Measurements from ENCODE around the gene C2orf68.

Gene C2orf68

DNA sequence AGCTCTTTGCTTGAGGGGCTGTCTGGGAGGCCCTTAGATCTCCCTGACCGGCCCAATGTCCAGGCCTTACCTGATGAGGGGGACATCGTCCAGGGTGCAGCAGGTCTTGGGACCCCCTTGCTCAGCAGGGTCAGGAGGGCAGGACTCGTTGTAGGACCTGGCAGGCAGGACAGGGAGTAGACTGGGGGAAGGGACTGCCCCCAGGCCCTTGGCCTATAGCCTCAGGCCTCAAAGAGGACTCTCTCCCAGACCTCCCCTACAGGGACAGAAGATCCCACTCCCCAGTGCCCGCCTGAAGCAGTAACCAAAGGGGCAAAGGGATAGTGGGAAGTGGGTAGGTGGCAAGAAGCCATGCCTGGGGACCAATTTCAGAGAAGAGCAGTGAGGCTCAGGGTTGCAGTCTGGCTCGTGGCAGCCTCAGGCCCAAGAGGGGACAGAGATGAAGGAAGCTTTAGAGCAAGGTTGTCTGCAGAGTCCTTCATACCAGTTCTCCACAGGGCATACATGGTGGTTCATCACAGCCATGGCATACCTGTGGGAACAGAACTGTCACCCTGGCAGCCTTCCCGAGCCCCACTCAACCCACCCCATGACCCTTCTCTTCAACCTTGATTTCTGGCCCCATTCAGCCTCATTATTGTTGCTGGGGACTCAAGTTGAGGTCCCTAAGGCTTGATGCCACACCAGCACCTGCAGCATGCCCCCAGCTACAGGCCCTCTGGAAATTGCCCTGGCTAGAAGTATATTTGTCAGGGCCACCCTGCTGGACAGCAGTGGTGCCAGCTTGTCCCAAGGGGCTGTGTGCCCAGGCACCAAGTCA, 10.7 kb downstream of the C2orf68 start:
- no peak for TF ChIP-seq Cebpa-rat (IDR thresholded peaks at IDR 0.05)
- Histone ChIP-seq H3K27me3 (no peaks in the 10 kb centered on the region), H3K4me2 (peak overlapping the region; percentile 97), H3K4me3 (peak overlapping the region; percentile 81), H4K20me1 (peaks cover 50% of the 10 kb centered on the region; the same call in 1 of the 2 replicates), H3K36me3 (peaks cover 44% of the 10 kb centered on the region), H3K4me1 (peaks cover 42% of the 10 kb centered on the region), H3K9ac (0 out of 2 replicates have a peak overlapping the region, but pooled peaks have one; percentile 82), H3K27ac (no peak overlapping the region), H3K9me3 (no peaks in the 10 kb centered on the region)

DNA sequence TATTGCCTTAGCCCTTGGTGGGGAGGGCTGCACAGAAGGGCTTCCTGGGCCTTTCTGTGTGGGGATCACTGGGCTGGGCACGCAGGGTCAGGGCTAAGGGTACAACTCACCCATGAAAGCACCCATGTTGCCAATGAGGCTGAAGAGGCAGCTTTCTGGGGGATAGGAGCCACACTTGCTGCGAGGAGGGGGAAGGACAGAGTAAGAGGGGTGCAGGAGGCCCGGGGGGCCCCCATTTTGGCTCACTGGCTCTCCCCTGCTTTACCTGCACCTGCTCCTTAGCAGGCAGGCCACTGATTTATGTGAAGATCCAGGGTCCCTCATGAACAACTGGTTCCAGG, 11.7 kb downstream of the C2orf68 start:
- Histone ChIP-seq H3K4me2 (no peak overlapping the region), H3K36me3 (peaks cover 44% of the 10 kb centered on the region), H3K4me1 (peaks cover 44% of the 10 kb centered on the region), H3K4me3 (no peak overlapping the region), H3K9ac (no peak overlapping the region), H3K9me3 (no peaks in the 10 kb centered on the region), H4K20me1 (peaks cover 45% of the 10 kb centered on the region; the same call in 1 of the 2 replicates), H3K27ac (no peak overlapping the region), H3K27me3 (no peaks in the 10 kb centered on the region)
- TF ChIP-seq Cebpa-rat (IDR thresholded peaks at IDR 0.05) = no peak

DNA sequence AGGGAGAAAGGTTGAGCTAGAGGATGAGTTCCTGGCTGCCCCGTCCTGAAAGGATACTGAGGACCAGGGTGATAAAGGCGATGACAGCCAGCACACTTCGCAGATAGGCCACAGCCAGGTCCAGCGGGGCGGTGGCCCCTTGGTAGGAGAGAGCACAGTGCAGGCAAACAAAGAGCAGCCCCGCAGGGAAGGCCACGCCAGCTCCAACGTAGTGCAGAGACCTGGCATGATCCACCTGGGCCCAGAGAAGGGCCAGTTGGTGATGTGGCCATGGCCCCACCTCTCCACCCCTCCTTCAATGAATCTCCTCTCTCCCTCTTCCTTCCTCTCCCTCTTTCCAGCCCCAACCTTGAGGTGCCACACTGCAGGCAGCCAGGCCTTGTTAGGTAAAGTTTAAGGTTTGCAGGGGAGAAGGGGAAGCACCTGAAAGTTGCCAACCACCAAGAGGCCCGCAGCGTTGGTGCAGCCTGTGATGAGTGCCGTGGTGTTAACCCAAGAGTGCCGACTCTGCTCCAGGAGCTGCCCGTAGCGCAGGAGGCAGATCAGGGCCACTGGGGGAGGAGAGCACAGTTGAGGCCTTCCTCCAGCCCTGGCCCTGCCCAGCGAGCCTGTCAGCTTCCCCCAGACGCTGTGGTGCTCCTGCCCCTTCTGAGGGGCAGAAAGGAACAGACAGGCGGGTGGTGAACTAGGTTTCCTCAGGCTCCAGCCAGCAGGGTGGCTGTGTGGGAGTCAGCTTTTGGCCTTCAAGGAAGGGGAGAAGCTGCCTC, 12.2 kb downstream of the C2orf68 start:
- no peak overlapping the region for H3K27ac ChIP-seq
- peaks cover 44% of the 10 kb centered on the region for H3K36me3 ChIP-seq
- H3K27me3 ChIP-seq = no peaks in the 10 kb centered on the region
- TF ChIP-seq Cebpa-rat (IDR thresholded peaks at IDR 0.05) = no peak
- peaks cover 40% of the 10 kb centered on the region; the same call in 1 of the 2 replicates for H4K20me1 ChIP-seq
- no peaks in the 10 kb centered on the region for H3K9me3 ChIP-seq
- H3K4me3 ChIP-seq = no peak overlapping the region
- H3K4me1 ChIP-seq = peaks cover 45% of the 10 kb centered on the region
- peak overlapping the region; percentile 15; the same call in 1 of the 2 replicates for H3K9ac ChIP-seq
- no peak overlapping the region for H3K4me2 ChIP-seq

DNA sequence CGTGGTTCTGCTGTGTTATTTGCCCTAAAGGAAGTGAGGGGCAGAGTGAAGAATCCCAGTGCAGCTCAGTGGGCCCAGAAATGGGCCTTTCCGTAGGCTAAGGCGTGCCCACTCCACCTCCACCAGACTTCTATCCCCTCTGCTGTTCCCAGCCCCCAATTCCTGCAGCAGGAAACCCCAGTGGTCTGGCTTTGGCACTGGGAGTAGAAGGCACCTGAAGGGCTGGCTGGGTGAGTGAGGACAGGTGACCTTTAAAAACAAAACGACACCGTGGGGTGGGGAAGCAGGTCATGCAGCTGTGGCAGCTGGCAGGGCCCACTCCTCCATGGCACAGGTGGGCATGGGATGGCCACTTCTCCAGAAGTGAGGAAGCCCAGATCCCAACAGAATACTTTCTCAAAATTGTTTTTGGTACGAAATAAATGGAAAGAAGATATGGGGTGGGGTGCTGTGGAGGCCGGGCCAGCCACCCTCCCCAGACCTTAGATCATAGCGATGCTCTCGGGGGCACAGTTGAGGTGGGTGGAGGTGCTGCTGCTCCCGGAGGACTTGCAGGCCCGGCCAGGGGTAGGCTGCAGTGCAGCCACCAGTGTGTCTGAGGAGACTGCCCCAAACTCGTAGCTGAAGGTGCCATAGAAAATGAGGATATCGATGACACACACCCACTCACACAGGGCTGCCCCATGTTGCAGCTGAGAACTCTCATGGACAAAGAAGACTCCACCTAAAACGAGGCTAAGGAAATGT, 13.1 kb downstream of the C2orf68 start:
- H3K9ac ChIP-seq = no peak overlapping the region
- peaks cover 45% of the 10 kb centered on the region for H3K4me1 ChIP-seq
- H4K20me1 ChIP-seq = peaks cover 32% of the 10 kb centered on the region; the same call in 1 of the 2 replicates
- no peaks in the 10 kb centered on the region for H3K27me3 ChIP-seq
- TF ChIP-seq Cebpa-rat (IDR thresholded peaks at IDR 0.05) = no peak
- no peak overlapping the region for H3K4me2 ChIP-seq
- no peaks in the 10 kb centered on the region for H3K9me3 ChIP-seq
- no peak overlapping the region for H3K27ac ChIP-seq
- no peak overlapping the region for H3K4me3 ChIP-seq
- H3K36me3 ChIP-seq = peaks cover 44% of the 10 kb centered on the region

DNA sequence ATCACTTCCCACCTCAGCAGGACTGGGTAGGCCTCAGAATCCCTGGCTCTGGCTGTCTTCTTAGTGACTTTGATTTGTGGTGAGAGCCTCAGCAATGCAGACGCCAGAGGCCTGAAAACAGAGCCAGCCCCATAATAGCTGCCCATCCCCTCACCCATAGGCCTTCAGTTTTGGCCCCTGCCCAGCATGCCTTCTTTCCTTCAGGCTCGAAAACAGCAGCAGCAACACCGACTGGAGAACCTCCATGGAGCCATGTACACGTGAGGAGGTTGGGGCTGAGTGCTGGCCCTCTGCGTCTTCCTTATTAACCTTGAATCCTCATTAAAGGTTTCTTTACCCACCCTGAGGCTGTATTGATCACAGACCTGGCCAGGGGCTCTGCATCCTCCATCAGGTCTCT, 14.6 kb downstream of the C2orf68 start:
- Histone ChIP-seq H3K4me3 (0 out of 2 replicates have a peak overlapping the region, but pooled peaks have one; percentile 95), H3K27ac (no peak overlapping the region), H3K9ac (0 out of 2 replicates have a peak overlapping the region, but pooled peaks have one; percentile 92), H4K20me1 (peaks cover 36% of the 10 kb centered on the region; the same call in 1 of the 2 replicates), H3K27me3 (no peaks in the 10 kb centered on the region), H3K9me3 (no peaks in the 10 kb centered on the region), H3K4me2 (peak overlapping the region; percentile 91), H3K4me1 (peaks cover 38% of the 10 kb centered on the region), H3K36me3 (peaks cover 54% of the 10 kb centered on the region)
- no peak for TF ChIP-seq Cebpa-rat (IDR thresholded peaks at IDR 0.05)

DNA sequence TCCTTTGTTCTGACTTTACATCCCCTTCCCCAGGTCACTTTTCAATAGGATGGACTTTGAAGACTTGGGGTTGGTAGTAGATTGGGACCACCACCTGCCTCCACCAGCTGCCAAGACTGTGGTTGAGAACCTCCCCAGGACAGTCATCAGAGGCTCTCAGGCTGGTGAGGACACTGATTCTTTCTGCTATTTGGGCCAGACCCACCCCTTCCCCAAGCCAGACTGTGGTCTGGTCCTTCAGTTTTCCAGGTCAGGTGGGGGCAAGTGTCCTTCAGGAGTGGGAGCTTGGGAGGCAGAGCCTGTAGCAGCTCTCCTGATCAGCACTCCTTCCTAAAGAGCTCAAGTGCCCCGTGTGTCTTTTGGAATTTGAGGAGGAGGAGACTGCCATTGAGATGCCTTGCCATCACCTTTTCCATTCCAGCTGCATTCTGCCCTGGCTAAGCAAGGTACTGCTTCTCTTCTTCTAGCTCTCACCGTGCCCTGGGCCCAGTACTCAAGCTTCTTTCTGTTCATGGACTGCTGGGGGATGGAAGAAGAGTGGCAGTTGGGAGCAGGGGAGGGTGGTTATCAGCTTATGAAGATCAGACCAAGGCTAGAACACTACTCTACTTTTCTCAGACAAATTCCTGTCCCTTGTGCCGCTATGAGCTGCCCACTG, 15.3 kb downstream of the C2orf68 start:
- Histone ChIP-seq H3K27me3 (no peaks in the 10 kb centered on the region), H3K36me3 (peaks cover 60% of the 10 kb centered on the region), H3K4me2 (peak overlapping the region; percentile 91), H3K9me3 (no peaks in the 10 kb centered on the region), H3K4me1 (peaks cover 33% of the 10 kb centered on the region), H3K9ac (peak overlapping the region; percentile 92), H3K4me3 (peak overlapping the region; percentile 95), H3K27ac (peak overlapping the region; percentile 88; the same call in 1 of the 2 replicates), H4K20me1 (peaks cover 36% of the 10 kb centered on the region; the same call in 1 of the 2 replicates)
- no peak for TF ChIP-seq Cebpa-rat (IDR thresholded peaks at IDR 0.05)

DNA sequence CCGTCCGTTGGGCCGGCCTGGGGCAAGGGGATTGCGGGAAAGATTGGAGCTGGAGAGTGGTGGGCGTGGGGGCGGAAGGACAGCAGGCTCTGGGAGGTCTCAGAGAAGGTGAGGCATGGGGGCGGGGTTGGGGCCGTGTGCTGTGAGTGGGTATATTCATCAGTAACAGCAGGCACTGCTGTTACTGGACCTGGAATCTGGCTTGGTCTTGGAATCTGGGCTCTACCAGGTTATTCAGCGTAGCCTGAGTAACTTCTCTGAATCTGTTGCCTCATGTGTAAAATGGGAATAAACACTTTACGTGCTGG, 15.9 kb downstream of the C2orf68 start:
- Histone ChIP-seq H3K9me3 (no peaks in the 10 kb centered on the region), H4K20me1 (peaks cover 36% of the 10 kb centered on the region; the same call in 1 of the 2 replicates), H3K9ac (peak overlapping the region; percentile 92), H3K4me2 (peak overlapping the region; percentile 91), H3K27ac (peak overlapping the region; percentile 88), H3K4me1 (peaks cover 31% of the 10 kb centered on the region), H3K4me3 (peak overlapping the region; percentile 95), H3K36me3 (peaks cover 66% of the 10 kb centered on the region), H3K27me3 (no peaks in the 10 kb centered on the region)
- TF ChIP-seq Cebpa-rat (IDR thresholded peaks at IDR 0.05) = no peak

DNA sequence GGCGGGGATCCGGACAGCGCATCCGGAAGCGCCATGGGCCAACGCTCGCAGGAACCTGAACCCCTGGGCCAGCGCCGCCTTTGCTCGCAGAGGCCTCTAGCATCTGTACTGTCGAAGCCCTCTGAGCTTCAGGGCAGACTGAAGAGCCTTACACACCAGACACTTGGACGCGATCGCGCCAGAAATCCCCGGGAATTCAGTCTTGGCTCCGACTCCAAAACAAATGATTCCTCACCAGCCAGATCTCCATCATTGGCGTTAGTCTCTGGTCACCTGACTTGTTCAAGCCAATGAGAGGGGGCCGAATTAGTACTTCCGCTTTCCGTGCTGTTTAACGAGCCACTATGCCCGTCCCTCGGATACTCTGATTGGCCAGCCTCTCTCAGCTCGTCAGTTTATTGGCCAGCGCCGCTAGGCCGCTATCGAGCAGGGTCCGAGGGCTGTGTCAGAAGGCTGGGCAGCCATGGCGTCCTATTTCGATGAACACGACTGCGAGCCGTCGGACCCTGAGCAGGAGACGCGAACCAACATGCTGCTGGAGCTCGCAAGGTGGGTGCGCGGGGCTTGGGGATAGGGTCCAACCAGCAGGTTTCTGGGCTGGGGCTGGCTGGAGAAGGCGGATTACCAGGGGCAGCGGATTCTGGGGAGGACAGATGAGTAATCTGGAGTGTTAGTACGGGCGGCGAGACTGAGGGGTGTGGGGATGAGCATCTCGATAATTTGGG, 16.4 kb downstream of the C2orf68 start, which contains the start of gene RNF181:
Gene RNF181 (plus strand): TSS at position 445 of the 725 bp plus-strand sequence. CDS start 19 bp downstream, at position 464.
- Histone ChIP-seq H3K9ac (peak within 1 kb of the TSS; percentile 92), H3K9me3 (no peaks in the 10 kb centered on the region), H3K4me2 (peak within 1 kb of the TSS; percentile 91), H4K20me1 (peaks cover 36% of the 10 kb centered on the region; the same call in 1 of the 2 replicates), H3K27me3 (no peaks in the 10 kb centered on the region), H3K36me3 (peaks cover 66% of the 10 kb centered on the region), H3K4me3 (peak within 1 kb of the TSS; percentile 95), H3K27ac (peak within 1 kb of the TSS; percentile 88), H3K4me1 (peaks cover 36% of the 10 kb centered on the region)
- TF ChIP-seq Cebpa-rat (IDR thresholded peaks at IDR 0.05) = no peak

All from BLaER1 (cell line).